Endothelial cell of umbilical vein (primary cell): Measurements from ENCODE around the gene LMX1A. TPM values are rescaled to one million over a fixed set of nuclear protein-coding genes. Genes with fewer than 3 reads are reported as not detected.

ENCODE experiments used
- BruUV-seq: library from RNA; stranded (reverse); fragments of 400-500 nt; replicated peaks from 2 replicates; lab custom pipeline; 2021; lab: Mats Ljungman, UMichigan
- CTCF ChIA-PET: fragments of 300-600, 350-600 bp; sonication (Branson Sonifier 250); formaldehyde crosslinking; loops from one replicate; lab custom pipeline; 2021; ENCODE audit warnings: antibody characterized with exemption, inconsistent platforms; lab: Charles Lee
- POLR2A ChIA-PET: fragments of 300-600, 350-600 bp; sonication (Branson Sonifier 250); formaldehyde crosslinking; loops from one replicate; lab custom pipeline; 2021; ENCODE audit warnings: antibody characterized with exemption, inconsistent platforms; lab: Charles Lee
- DNase-seq: peaks from one replicate; pipeline ENCODE4 v3.0.0-alpha.2; 2011; ENCODE audit warnings: low read depth, low spot score
- FAIRE-seq: peaks from 2 replicates; lab custom pipeline; 2011; peaks lifted over from hg19 to GRCh38; lab: Jason Lieb, UNC
- H2AFZ ChIP-seq: 2 replicates; pipeline ENCODE4 v1.6.0; 2012; ENCODE audit warnings: low read depth, low read length, control low read depth, inconsistent platforms
- H3K27ac ChIP-seq: 2 replicates; pipeline ENCODE4 v1.5.1; 2011; ENCODE audit warnings: low read depth, mild to moderate bottlenecking, control low read depth, low read length, moderate library complexity; ENCODE audit not compliant: insufficient read depth
- H3K27me3 ChIP-seq, 2 experiments: 2 replicates each; pipeline versions ENCODE4 v1.6.0 to v1.6.1; 2011; ENCODE audit warnings: low read length in 2 of 2, mixed read lengths in 1 of 2; ENCODE audit not compliant: control insufficient read depth in 2 of 2, insufficient read depth in 2 of 2
- H3K36me3 ChIP-seq, 2 experiments: 2 replicates in 1 of 2; 3 replicates in 1 of 2; pipeline ENCODE4 v1.5.1; 2011; ENCODE audit warnings: low read length in 2 of 2, mild to moderate bottlenecking in 1 of 2, moderate library complexity in 1 of 2; ENCODE audit not compliant: control insufficient read depth in 2 of 2, insufficient read depth in 2 of 2; ENCODE audit errors: extremely low read depth in 1 of 2
- H3K4me1 ChIP-seq: 3 replicates; pipeline ENCODE4 v1.5.1; 2011; ENCODE audit warnings: mild to moderate bottlenecking, low read length; ENCODE audit not compliant: control insufficient read depth, insufficient read depth; ENCODE audit errors: extremely low read depth
- H3K4me2 ChIP-seq: 2 replicates; pipeline ENCODE4 v1.6.1; 2011; ENCODE audit warnings: low read length, control low read depth, mixed read lengths; ENCODE audit not compliant: insufficient read depth
- H3K4me3 ChIP-seq, 3 experiments: fragments of 200-600 bp in 1 of 3; sonication (generic), shearing (Covaris generic) in 1 of 3; replicated peaks in 1 of 3; 2 replicates each; pipeline ENCODE4 v1.5.1; 2011 to 2016; ENCODE audit warnings: control low read depth in 3 of 3, low read length in 3 of 3, mild to moderate bottlenecking in 2 of 3, inconsistent platforms in 1 of 3, low read depth in 1 of 3, moderate library complexity in 1 of 3; ENCODE audit not compliant: insufficient read depth in 1 of 3
- H3K79me2 ChIP-seq: 2 replicates; pipeline ENCODE4 v1.6.0; 2012; ENCODE audit warnings: low read length, inconsistent platforms; ENCODE audit not compliant: control insufficient read depth, insufficient read depth
- H3K9ac ChIP-seq: replicated peaks from 2 replicates; pipeline ENCODE3; 2011; ENCODE audit warnings: low read length, control low read depth; ENCODE audit not compliant: insufficient read depth; ENCODE audit errors: extremely low read depth
- H3K9me1 ChIP-seq: replicated peaks from 3 replicates; pipeline ENCODE4 v1.6.0; 2011; ENCODE audit warnings: mild to moderate bottlenecking, low read length; ENCODE audit not compliant: control insufficient read depth, insufficient read depth; ENCODE audit errors: extremely low read depth
- H3K9me3 ChIP-seq: replicated peaks from 2 replicates; pipeline ENCODE4 v1.5.1; 2012; ENCODE audit warnings: low read length, inconsistent platforms; ENCODE audit not compliant: control insufficient read depth, insufficient read depth
- H4K20me1 ChIP-seq: replicated peaks from 2 replicates; pipeline ENCODE3; 2011; ENCODE audit warnings: mild to moderate bottlenecking, low read length; ENCODE audit not compliant: control insufficient read depth, insufficient read depth; ENCODE audit errors: extremely low read depth
- CTCF ChIP-seq, 2 donors: IDR thresholded peaks; 1 replicate in 1 of 2; 2 replicates in 1 of 2; pipeline ENCODE4 v1.5.1; 2011; ENCODE audit warnings: low read length in 2 of 2, mild to moderate bottlenecking in 2 of 2, moderate library complexity in 2 of 2, control low read depth in 1 of 2, inconsistent platforms in 1 of 2, low read depth in 1 of 2; ENCODE audit not compliant: insufficient read depth in 1 of 2; ENCODE audit errors: extremely low read depth in 1 of 2
- FOS ChIP-seq: IDR thresholded peaks from 2 replicates; pipeline ENCODE4 v1.6.1; 2011; ENCODE audit warnings: mild to moderate bottlenecking, low read length, moderate library complexity, borderline replicate concordance; ENCODE audit not compliant: insufficient read depth
- MAX ChIP-seq: IDR thresholded peaks from 2 replicates; pipeline ENCODE4 v1.6.1; 2011; ENCODE audit not compliant: insufficient read depth, insufficient read length
- POLR2A ChIP-seq: IDR thresholded peaks from 2 replicates; pipeline ENCODE4 v1.6.1; 2012; ENCODE audit warnings: low read depth, mild to moderate bottlenecking, control low read depth, low read length
- POLR2AphosphoS5 ChIP-seq: IDR thresholded peaks from 2 replicates; pipeline ENCODE4 v1.6.1; 2012; ENCODE audit warnings: low read depth, mild to moderate bottlenecking, control low read depth, low read length, moderate library complexity; ENCODE audit not compliant: insufficient read depth
- dilution Hi-C: fragments of 300-500 bp; cut with MboI; formaldehyde crosslinking; loops from one replicate; pipeline ENCODE4 v1.15.0; 2019; ENCODE audit warnings: low sequenced_read_pairs; ENCODE audit not compliant: extremely low pct_ligation_motif_present
- intact Hi-C: fragments of 100-400 bp; cut with micrococcal nuclease; formaldehyde crosslinking; loops from one replicate; pipeline ENCODE4 v1.10.0; 2022
- polyA plus RNA-seq, 4 experiments: library from polyadenylated mRNA; depleted of rRNA in 3 of 4; stranded (reverse) in 3 of 4; unstranded in 1 of 4; fragments of >200 nt; gene quantifications; 2 replicates each; pipeline versions ENCODE4 v1.2.1 to v1.2.3, GENCODE V29; 2011 to 2012; ENCODE audit warnings: missing spikeins in 1 of 4
- total RNA-seq: library from RNA; stranded (reverse); gene quantifications from 2 replicates; pipeline ENCODE4 v1.2.3, GENCODE V29; 2021

The LMX1A gene
- total and polyA plus RNA-seq, 2 donors (not counting 3 experiments of a cell fraction or from before 2014, with no cell fraction given) = not detected

- no peak overlapping the region for H3K9ac ChIP-seq
- no peak for DNase-seq
- no TSS peak for BruUV-seq
- FAIRE-seq = no peak
- no peak overlapping the region for H3K27ac ChIP-seq
- no peak overlapping the region for H3K4me3 ChIP-seq
- dilution Hi-C loops (no loop called here), intact Hi-C loops (no loop called here)
- H3K4me1 ChIP-seq = no peaks in the 10 kb centered on the region
- no peaks in the 10 kb centered on the region for H3K27me3 ChIP-seq
- no peak overlapping the region for H2AFZ ChIP-seq
- ChIA-PET CTCF (no interaction called here), POLR2A (no interaction called here)
- no peak overlapping the region for H3K4me2 ChIP-seq
- H3K36me3 ChIP-seq = no peaks in the 10 kb centered on the region
- no peaks in the 10 kb centered on the region for H4K20me1 ChIP-seq
- no peaks in the 10 kb centered on the region for H3K9me3 ChIP-seq
- H3K79me2 ChIP-seq = no peaks in the 10 kb centered on the region
- TF ChIP-seq MAX = no peak
- TF ChIP-seq POLR2AphosphoS5 = no peak
- no peak for TF ChIP-seq POLR2A
- TF ChIP-seq FOS = no peak
- no peaks in the 10 kb centered on the region for H3K9me1 ChIP-seq
Observed at GRCh38 chr1:165329104-165329503, 27.4 kb downstream of the LMX1A start.

- TF ChIP-seq FOS = no peak
- TF ChIP-seq CTCF (IDR thresholded peaks at IDR 0.05; ENCODE audit: extremely low read depth in 1 of 2, insufficient read depth in 1 of 2, low read depth in 1 of 2, low read length in 2 of 2) = no peak
- Histone ChIP-seq H3K27me3 (no peaks in the 10 kb centered on the region), H4K20me1 (no peaks in the 10 kb centered on the region), H3K27ac (no peak overlapping the region), H2AFZ (no peak overlapping the region), H3K9me3 (no peaks in the 10 kb centered on the region), H3K79me2 (no peaks in the 10 kb centered on the region), H3K9me1 (no peaks in the 10 kb centered on the region), H3K36me3 (no peaks in the 10 kb centered on the region), H3K4me2 (no peak overlapping the region), H3K4me1 (no peaks in the 10 kb centered on the region), H3K4me3 (no peak overlapping the region), H3K9ac (no peak overlapping the region)
- ChIA-PET POLR2A (no interaction called here), CTCF (no interaction called here)
- BruUV-seq = no TSS peak
- intact Hi-C loops (no loop called here), dilution Hi-C loops (no loop called here)
- no peak for DNase-seq
- FAIRE-seq = no peak
Observed at GRCh38 chr1:165328136-165328535, 28.4 kb downstream of the LMX1A start.
